G401 (cell line): ENCODE measurements around the gene KRT81. TPM values are rescaled to one million over a fixed set of nuclear protein-coding genes. Genes with fewer than 3 reads are reported as not detected.
"Not testable (repeated sequence)": the region's sequence is repeated elsewhere in the genome, so short reads cannot be mapped to it uniquely, and the experiment has no call there.

Experiments
- DNase-seq: peaks from one replicate; pipeline ENCODE4 v3.0.0-alpha.2; 2015; ENCODE audit warnings: low spot score
- in situ Hi-C: cut with HindIII; loops from 2 replicates; pipeline ENCODE4 v1.10.0; 2016; ENCODE audit warnings: low sequenced_read_pairs, mixed read lengths
- total RNA-seq: library from RNA; depleted of rRNA; stranded (reverse); fragments of >200 nt; shearing (Covaris generic); gene quantifications from 2 replicates; pipeline ENCODE4 v1.2.3, GENCODE V29; 2014

KRT81 gene
- total RNA-seq, 1 experiment from 2014 or later, result not detected

DNA sequence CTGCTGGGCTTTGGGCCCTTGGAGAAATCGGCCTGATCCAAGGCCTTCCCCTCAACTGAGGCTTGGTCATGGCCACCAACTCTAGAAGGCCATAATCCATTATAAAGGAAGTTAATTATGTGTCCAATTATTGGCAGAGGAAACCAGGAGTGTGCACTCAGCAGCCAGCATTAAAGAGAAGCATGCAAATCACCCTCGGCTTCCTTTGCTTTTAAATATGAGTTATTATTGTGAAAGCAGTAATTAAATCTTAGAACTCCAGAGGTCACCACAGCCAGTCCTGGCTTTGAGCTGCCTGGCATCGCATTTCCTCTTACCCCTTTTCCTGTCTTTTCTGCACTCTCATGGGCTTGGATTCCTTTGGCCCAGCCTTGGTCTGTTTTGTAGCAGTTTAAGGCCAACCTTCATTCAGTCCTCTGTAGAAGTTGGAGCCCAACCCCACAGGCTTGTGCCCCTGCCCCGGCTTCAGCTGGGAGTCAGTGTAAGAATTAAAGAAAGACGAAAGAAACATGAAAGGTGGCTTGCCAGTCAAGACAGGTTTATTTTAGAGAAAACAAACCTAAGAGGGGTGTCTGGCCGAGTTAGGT lies 31.6 kb downstream of the KRT81 start:
- in situ Hi-C loops, result no loop called here
- no peak for DNase-seq

DNA sequence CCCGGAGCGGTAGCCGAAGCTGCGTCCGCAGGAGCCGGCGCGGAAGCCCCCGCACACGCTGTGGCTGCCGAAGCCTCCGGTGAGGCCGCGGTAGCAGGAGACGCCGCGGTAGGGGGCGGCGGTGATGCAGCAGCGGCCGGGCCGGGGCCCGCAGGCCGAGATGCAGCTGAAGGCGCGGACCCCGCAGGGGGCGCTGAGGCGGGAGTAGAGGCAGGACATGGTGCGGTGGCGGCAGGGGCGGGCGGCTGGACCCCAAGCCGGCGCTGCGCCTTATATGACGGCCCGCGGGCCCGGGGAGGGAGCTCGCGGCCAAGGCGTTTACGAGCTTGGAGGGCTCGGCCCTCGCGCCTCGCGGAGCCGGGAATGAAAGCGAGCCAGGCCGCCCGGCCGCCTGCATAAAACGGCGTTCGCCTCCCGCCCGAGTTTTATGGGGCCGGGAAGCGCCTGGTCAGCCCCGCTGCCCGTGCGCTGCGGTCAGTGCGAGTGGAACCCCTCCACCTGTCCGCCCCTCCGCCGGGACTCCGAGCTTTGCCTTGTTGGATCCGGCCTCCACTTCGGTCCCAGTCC lies 32.9 kb downstream of the KRT81 start:
- in situ Hi-C loops, result no loop called here
- DNase-seq, result no peak

DNA sequence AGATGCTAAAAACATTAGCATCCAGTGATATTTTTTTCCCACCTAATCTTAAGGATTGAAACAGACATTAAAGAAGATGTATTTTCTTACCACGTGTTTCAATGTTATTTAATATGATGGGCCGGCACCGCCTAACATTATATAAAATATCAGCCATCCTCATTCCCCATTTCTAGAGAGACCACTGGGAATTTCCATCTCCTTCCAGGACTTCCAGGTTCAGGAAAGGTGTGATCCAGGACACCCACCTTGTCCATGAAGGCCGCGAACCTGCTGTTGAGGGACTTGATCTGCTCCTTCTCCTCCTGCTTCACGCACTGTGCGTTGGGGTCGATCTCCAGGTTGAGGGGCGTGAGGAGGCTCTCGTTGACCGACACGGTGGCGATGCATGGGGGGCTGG lies 33.4 kb downstream of the KRT81 start:
- in situ Hi-C loops, result not testable (repeated sequence)

DNA sequence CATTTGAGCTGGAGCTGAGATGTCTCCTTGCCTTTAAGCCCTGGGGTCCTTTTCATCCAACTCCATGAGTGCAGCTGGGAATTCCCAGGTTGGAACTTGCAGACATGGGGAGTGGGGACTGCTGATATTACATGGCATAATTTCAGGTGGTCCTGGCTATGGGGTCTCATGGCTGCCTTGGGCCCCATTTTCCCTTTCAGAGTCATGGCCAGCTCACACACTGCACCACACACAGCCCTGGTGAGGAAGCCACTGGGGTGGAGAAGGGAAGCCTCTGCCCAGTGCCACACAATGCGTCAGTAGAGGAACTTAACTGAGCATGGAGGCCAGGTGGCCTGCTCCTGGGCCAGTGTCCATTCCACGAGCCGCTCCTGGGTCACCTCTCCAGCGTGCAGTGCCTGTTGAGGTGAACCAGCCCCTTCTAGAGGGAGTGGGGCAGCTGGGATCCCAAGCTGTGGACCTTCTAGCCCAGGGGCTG lies 34.2 kb downstream of the KRT81 start:
- DNase-seq, result no peak
- in situ Hi-C loops, result no loop called here

More for the DNA sequence above, 33.4 kb downstream of the KRT81 start:
- not testable (repeated sequence) for DNase-seq

DNA sequence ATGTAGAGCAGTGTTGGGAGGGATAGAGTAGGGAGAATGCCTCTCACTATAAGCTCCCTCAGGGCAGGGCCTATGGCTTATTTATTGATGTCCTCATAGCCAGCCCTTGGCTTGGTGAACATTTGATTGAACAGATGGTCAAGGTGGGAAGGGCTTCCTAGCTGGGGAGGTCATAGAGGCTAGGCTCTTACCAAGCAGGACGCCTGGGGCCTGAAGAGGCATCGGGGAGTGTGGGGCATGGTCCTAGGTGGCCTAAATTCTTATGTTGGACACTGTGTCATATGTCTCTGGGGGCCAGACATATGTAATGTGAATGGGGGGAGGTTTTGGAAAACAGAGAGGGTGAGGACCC lies 34.8 kb downstream of the KRT81 start:
- in situ Hi-C loops, result no loop called here
- DNase-seq, result no peak

DNA sequence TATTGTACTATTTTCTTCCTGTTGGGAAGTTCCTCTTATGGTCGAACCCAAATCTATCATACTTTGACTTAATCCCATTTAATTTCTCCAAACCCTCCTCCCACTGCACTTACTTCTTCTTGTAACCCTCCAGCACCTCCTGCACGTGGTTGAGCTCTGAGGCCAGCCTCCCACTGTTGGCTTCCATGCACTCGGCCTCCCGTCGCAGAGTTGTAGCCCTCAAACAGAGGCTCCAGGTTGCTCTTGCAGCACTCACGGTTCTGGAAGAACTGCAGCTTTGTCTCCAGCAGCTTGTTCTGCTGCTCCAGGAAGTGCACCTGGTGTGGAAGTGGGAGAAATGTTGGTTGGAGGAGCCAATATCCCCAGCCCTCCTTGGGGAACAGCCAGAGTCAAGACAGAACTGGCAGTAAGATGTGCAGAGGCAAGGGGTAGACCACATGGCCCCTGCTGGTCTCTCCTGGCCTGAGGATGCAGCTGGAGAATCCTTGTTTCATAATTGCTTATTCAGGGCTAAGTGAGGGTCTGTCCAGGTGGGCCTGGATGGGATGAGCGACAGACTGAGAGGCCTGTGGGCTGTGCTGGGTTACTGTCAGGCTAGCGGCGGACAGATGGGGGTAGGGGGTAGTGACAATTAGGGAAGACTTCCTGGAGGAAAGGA lies 35.3 kb downstream of the KRT81 start:
- no peak for DNase-seq
- in situ Hi-C loops, result no loop called here

DNA sequence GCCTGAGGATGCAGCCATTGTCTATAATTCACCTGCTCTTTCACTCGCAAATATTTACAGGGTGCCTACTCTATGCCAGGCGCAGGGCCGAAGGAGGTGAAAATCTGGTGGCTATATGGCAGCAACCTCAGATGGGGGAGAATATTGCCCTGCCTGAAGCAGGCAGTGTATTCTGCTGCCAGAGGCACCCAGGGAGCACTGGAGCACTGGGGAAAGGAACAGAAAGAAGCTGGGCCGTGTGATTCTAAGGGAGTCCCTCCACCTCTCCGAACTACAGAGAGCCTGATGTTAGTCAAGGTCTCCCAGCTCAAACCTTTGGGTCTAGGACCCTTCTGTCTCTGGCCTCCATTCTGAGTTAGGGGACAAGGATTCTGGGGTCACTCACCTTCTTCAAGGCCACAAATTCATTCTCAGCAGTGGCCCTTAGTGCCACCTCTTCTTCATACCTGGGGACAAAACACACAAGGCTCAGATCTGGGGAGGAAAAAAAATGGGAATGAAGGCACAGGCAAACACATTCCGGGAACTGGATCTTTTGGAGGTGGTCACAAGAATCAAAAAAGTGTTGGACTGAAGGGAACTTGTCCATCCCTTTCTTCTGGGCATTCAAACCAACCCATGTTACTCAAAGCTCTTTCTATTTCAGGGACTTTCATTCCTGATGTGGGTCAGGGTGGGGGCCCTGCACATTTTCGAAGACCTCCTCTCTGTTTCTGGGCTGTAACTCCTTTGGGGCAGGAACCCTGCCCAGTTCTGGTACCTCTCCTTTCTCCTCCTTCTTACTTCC lies 36.2 kb downstream of the KRT81 start:
- in situ Hi-C loops, result no loop called here
- no peak for DNase-seq

DNA sequence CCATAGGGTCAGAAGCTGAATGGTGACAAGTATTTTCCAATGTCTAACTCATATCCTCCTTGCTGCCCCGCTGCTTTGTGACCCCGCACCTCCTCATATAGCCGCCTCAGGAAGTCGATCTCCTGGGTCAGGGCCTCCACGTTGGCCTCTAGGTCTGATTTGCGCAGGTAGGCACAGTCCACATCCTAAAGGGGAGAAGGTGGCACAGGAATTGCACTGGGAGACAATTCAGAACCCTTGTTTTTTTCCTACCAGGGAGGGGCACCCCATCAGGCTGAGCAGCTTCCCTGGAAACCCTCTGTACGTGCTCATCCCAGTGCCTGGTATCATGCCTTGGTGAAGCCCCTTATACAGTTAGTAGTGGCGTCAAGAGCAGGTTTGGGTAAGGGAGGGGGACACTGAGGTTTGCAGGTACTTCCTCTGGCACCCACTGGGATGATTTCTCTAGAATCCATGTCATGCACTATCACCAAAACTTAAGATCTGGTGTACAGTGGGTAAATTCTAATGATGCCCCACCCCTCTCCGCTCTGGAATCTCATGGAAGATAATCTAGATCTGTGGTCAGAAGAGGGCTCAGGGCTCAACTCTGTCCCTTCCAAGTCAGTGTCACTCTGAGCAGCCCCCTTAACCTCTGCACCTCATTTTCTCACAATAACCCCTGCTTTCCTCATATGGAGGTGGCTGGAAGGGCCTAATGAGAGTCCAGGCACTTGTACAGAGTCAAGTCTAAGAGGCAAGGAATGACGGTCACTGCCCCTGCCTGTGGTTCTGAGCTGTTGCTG lies 37.0 kb downstream of the KRT81 start:
- in situ Hi-C loops, result no loop called here
- no peak for DNase-seq

DNA sequence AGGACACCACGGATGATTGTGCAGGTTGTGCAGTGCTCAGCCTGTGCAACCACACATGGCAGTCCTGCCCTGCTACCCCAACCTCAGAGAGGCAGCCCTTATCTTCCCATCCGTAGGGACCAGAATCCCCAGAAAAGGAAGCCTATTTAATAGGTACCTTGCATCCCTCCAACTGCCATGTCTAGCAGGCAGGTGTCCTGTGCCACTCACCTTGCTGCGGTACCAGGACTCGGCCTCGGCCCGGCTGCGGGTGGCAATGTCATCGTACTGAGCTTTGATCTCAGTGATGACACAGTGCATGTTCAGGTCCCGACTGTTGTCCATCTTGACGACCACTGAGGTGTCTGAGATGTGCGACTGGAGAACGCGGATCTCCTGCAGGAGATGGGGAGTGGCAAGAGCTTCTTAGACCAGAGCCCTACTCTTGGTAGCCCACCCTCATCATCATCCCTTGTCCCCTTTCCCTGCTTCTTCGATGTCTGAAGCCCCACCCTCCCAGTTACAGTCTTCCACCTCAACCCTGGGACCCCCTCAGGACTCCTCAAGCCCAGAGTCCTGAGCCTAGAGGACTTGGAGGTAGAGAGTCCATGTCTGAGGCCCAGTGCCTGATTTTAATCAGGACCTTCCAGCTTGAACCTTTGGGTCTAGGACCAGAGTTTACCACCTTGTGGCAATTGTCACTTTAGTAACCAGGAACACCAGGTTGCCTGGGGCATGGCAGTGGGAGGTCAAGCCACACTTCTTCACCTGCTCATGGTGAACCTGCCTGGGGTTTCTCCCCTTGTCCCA lies 37.7 kb downstream of the KRT81 start:
- DNase-seq, result no peak
- in situ Hi-C loops, result no loop called here

DNA sequence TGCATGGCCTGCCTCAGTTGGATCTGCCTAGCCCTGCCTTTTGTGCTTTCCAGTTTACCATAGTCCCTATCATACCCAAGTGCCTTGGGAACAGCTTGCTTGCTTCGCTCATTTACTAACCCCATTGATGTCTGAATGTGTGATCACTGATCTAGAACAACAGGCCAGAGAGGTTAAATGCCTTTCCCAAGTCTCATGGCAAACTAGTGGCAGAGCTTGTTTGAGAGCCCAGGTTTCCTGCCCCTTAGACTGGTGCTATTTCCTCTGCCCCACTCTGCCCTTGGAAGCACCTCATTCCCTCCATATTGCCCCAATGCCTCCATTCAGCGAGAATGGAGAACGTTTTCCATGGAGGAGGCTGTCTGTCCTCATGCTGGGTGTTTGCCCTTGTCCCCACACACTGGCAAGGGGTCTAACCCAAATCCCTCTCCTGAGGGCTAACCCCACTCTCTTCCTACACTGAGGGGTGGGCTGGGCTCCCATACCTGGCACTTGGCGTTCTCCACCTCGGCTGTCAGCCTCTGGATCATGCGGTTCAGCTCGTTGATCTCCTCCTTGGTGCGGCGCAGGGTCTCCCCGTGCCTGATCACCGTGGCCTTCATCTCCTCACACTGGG lies 38.5 kb downstream of the KRT81 start:
- in situ Hi-C loops, result no loop called here
- DNase-seq, result no peak

DNA sequence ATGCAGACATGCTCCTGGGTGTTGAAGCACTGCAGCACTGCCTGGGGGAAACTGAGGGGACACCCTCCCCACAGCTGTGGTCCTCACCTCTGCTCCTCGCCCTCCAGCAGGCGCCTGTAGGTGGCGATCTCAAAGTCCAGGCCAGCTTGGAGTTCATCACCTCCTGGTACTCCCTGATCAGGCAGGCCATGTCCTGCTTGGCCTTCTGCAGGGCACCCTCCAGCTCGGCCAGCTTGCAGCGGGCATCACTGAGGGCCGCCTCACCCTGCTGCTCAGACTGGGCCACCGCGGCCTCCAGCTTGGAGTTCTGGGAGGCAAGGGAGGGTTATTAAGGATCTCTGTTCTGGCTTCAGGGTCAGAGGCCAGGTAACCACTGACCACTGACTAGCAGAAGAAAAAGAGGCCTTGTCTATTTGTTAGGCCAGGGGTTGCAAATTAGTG lies 39.1 kb downstream of the KRT81 start:
- DNase-seq, in situ Hi-C loops: not testable (repeated sequence)

DNA sequence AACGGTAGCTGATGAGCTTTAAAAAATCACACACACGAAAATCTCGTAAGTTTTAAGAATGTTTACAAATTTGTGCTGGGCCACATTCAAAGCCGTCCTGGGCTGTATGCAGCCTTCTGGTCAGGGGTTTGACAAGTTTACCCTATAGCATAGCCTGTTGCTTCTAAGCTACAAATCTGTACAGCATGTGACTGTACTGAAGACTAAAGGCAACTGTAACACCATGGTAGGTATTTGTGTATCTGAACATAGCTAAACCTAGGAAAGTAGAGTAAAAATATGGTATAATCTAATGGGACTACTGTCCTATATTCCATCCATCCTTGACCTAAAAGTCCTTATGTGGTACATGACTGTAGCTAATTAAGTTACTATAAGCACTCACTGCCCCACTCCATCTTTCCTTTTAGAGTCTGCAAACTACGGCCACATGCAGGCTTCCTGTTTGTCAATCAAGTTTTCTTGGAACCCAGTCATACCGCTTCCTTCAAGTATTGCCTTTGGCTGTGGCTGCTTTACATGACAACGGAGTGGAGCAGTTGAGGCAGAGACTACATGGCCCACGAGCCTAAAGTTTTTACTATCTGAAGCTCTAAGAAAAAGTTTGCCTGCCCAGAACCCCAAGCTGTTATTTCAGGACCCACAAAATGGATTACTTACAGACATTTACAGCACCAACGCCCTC lies 39.8 kb downstream of the KRT81 start:
- DNase-seq, result no peak
- in situ Hi-C loops, result no loop called here

DNA sequence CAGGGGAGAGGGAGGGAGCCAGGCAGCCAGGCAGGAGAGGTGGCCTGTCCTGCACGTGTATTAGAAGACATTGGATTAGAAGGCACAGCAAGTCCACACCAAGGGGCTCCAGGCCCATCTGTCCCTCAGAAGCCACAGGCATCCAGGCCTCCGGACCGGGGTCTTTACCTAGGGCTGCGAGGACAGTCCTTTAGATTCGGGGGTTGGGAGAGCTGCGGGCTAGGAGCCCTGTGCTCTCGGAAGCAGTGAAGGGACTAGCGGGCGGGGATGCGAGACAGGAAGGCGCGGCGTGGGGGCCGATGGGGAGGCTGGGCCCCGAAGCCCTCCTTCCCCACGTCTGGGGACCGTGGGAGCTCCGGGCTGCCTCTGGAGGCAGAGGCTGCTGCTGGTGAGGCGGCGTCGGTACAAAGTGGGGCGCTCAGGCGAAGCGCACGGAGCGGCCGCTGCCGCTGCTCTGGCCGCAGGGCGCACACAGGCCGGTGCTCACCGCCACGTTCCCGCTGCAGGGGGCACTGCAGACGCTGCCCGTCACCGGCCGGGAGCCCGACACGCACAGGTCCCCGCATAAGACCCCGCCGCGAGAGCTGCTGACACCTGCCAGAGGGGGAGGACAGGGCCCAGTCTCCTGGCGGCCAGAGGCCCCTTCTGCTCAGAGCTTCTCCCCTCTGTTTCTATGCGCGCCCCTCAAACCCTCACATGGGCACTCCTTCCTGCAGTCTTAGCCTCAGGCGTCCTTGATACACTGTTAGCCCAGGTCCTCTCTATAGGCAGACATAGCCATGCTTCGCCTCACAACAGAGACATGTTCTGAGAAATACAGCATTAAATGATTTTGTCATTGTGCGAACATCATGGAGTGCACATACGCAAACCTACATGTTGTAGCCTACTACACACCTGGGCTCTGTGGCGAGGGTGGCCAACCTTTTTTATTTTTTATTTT lies 41.0 kb downstream of the KRT81 start:
- in situ Hi-C loops, result no loop called here
- no peak for DNase-seq

DNA sequence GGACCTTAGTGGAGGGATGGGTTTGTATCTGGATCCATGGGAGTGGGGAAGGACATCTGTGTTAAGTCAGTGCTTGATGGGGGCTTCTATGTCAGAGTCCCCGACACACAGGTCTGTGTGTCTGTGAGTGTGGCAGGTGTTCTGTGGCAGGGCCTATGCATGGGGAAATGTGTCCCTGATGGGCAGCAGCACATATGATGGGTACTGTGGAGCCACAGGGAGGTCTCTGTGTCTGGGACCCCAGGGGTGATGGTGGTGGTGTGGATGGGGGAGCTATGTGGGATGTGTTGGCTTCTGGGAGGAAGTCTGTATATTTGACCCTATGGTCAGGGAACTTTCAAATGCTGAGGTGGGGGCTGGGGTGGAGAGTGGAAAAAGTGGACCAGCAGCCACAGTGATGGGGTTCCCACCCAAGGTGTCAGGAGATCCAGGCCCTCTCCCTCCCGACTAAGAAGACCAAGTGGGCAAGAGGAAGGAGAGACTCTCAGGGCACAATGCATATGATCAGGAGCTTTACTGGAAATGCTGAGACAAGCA lies 41.8 kb downstream of the KRT81 start:
- in situ Hi-C loops, result no loop called here
- no peak for DNase-seq

DNA sequence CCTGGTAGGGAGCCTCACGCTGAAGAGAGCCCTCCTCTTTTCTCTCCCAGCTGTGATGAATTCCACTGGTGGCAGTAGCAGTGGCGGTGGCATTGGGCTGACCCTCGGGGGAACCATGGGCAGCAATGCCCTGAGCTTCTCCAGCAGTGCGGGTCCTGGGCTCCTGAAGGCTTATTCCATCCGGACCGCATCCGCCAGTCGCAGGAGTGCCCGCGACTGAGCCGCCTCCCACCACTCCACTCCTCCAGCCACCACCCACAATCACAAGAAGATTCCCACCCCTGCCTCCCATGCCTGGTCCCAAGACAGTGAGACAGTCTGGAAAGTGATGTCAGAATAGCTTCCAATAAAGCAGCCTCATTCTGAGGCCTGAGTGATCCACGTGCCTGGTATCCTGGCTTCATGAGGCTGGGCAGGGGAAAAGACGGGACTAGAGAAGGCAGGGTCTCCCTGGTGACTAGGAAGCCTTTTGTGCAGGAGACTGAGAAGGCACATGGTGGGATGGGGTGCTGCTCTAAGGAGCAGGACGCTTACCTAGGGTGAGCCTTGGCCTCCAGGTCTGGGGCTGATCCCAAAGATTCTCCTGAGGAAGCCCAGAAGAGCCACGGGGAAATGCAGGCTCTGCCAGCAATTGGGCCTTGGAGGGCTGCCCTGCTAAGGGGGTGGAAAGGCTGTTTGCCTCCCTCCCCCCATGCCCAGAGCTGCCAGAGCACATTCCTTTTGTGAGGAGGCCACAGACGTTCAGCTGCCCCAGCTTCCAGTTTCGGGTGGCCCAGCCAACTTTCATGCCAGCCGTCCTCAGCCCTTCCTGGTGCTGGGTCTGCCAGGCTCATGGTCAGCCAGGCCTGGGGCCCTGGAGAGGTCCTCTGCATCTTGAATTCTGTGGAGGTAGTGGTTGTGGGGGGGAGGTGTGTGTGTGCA lies 42.5 kb downstream of the KRT81 start:
- in situ Hi-C loops, result no loop called here
- peak; percentile 18 for DNase-seq
